K562 (cell line): ENCODE results near the gene WDR18. TPM values are rescaled to one million over a fixed set of nuclear protein-coding genes. Genes with fewer than 3 reads are reported as not detected.

ENCODE experiments used
- CBX5 ChIP-seq: IDR thresholded peaks from 2 replicates; pipeline ENCODE4 v1.6.1; 2014; ENCODE audit warnings: low read depth, borderline replicate concordance
- ELK1 ChIP-seq: sonication (generic); formaldehyde crosslinking; IDR thresholded peaks from 2 replicates; pipeline ENCODE4 v1.8.1; 2022; ENCODE audit warnings: missing genetic modification reagents
- ERF ChIP-seq: fragments of 450-650 bp; formaldehyde crosslinking; IDR thresholded peaks from 2 replicates; pipeline ENCODE4 v1.4.0; 2020; ENCODE audit warnings: mild to moderate bottlenecking, mixed read lengths
- ETS2 ChIP-seq: IDR thresholded peaks from 2 replicates; pipeline ENCODE4 v1.6.1; 2016; ENCODE audit warnings: borderline replicate concordance, missing genetic modification characterization, mild to moderate bottlenecking, moderate library complexity, missing compliant biosample characterization; ENCODE audit not compliant: poor library complexity, severe bottlenecking
- ETV5 ChIP-seq: sonication (generic); formaldehyde crosslinking; IDR thresholded peaks from 2 replicates; pipeline ENCODE4 v1.4.0; 2020; ENCODE audit warnings: low read depth, mild to moderate bottlenecking, missing genetic modification reagents
- HDAC2 ChIP-seq: fragments of 450-650 bp; IDR thresholded peaks from 2 replicates; pipeline ENCODE4 v1.6.1; 2016; ENCODE audit warnings: mild to moderate bottlenecking
- HDGF ChIP-seq: fragments of 450-650 bp; IDR thresholded peaks from 2 replicates; pipeline ENCODE4 v1.6.1; 2016
- HOXB6 ChIP-seq: fragments of 250-450 bp; sonication (Bioruptor Pico); IDR thresholded peaks from 2 replicates; pipeline ENCODE4 v1.5.1; 2022; ENCODE audit warnings: mild to moderate bottlenecking, borderline replicate concordance
- POLR2G ChIP-seq: fragments of 200-400 bp; formaldehyde crosslinking; IDR thresholded peaks from 2 replicates; pipeline ENCODE4 v1.6.1; 2017; ENCODE audit warnings: low read depth, mild to moderate bottlenecking, antibody characterized with exemption, low read length, moderate library complexity
- RAD21 ChIP-seq, 2 experiments: fragments of 250-450 bp in 1 of 2; fragments of 450-650 bp in 1 of 2; sonication (Bioruptor Pico) in 1 of 2; formaldehyde crosslinking in 1 of 2; IDR thresholded peaks in 1 of 2; conservative IDR thresholded peaks in 1 of 2; 2 replicates each; pipeline versions ENCODE4 v1.4.0 to v1.8.0; 2020 to 2022; ENCODE audit warnings: mild to moderate bottlenecking in 2 of 2, moderate library complexity in 1 of 2
- REST ChIP-seq, 2 experiments: fragments of 450-650 bp; formaldehyde crosslinking in 1 of 2; IDR thresholded peaks; 2 replicates each; pipeline versions ENCODE4 v1.4.0 to v1.6.1; 2014 to 2020; ENCODE audit warnings: mild to moderate bottlenecking in 2 of 2, borderline replicate concordance in 1 of 2, low read depth in 1 of 2
- SOX6 ChIP-seq: fragments of 450-650 bp; IDR thresholded peaks from 2 replicates; pipeline ENCODE4 v1.6.1; 2014; ENCODE audit warnings: mild to moderate bottlenecking
- YY1 ChIP-seq, 3 experiments: IDR thresholded peaks; 2 replicates each; pipeline ENCODE4 v1.6.1; 2011; ENCODE audit warnings: low read length in 2 of 3, mild to moderate bottlenecking in 2 of 3, moderate library complexity in 2 of 3, borderline replicate concordance in 1 of 3, control low read depth in 1 of 3, low read depth in 1 of 3; ENCODE audit not compliant: insufficient read depth in 3 of 3, insufficient replicate concordance in 2 of 3, control insufficient read depth in 1 of 3, insufficient read length in 1 of 3; ENCODE audit errors: extremely low read depth in 1 of 3
- ZNF217 ChIP-seq: sonication (generic); formaldehyde crosslinking; IDR thresholded peaks from 2 replicates; pipeline ENCODE4 v1.8.0; 2022; ENCODE audit warnings: mild to moderate bottlenecking, missing genetic modification reagents
- polyA plus RNA-seq, 8 experiments: library from polyadenylated mRNA; depleted of rRNA in 4 of 8; stranded (reverse) in 5 of 8; unstranded in 3 of 8; fragments of >200 nt; fragmentation: Nextera tagmentation in 2 of 8; fragmentation: Illumina TruSeq in 1 of 8; extraction: Ambion mirVana in 2 of 8; extraction: Trizol in 1 of 8; gene quantifications; 2 replicates each; pipeline versions ENCODE4 v1.2.1 to v1.2.3, GENCODE V29; 2011 to 2014; ENCODE audit warnings: inconsistent platforms in 1 of 8, missing spikeins in 1 of 8
- total RNA-seq, 7 experiments: library from RNA; depleted of rRNA in 6 of 7; stranded (reverse); fragments of >200 nt in 6 of 7; fragmentation: Illumina TruSeq in 2 of 7; extraction: Trizol in 2 of 7; gene quantifications; 2 replicates each; pipeline versions ENCODE4 v1.2.1 to v1.2.3, GENCODE V29; 2011 to 2021; ENCODE audit warnings: low replicate concordance in 1 of 7

Gene WDR18
- total and polyA plus RNA-seq, 9 of the 15 experiments (the other 6 are each of a cell fraction or from before 2014, with no cell fraction given) = 0.65 to 181 (median 30.1) TPM

GRCh38 chr19:944171-944567 is 40.0 kb upstream of the WDR18 start (continued):
- TF ChIP-seq REST (IDR thresholded peaks at IDR 0.05; ENCODE audit: borderline replicate concordance) = peak; percentile 13; the same call in 1 of the 2 replicates
- no peak for TF ChIP-seq REST (CRISPR knock-in tag; IDR thresholded peaks at IDR 0.05; ENCODE audit: low read depth)
- peak in 1 of 2 experiments; percentile 23; a peak in 3 of 4 replicates for TF ChIP-seq RAD21 (CRISPR knock-in tag; conservative IDR thresholded peaks at IDR 0.05 in 1 of 2, IDR thresholded peaks at IDR 0.05 in 1 of 2)
- peak; percentile 76 for TF ChIP-seq SOX6
- no peak; the same call in 1 of the 2 replicates for TF ChIP-seq ERF
- TF ChIP-seq CBX5 = peak; percentile 88; the same call in 1 of the 2 replicates
- TF ChIP-seq ZNF217 (CRISPR knock-in tag) = 0 out of 2 replicates have a peak, but pooled peaks have one; percentile 72
- 0 out of 2 replicates have a peak, but pooled peaks have one; percentile 46 for TF ChIP-seq ETV5
- no peak for TF ChIP-seq ETS2
- no peak for TF ChIP-seq HOXB6 (CRISPR knock-in tag)
- TF ChIP-seq YY1 (IDR thresholded peaks at IDR 0.05; ENCODE audit: borderline replicate concordance in 1 of 3, control insufficient read depth in 1 of 3, extremely low read depth in 1 of 3, insufficient read depth in 3 of 3, insufficient read length in 1 of 3, insufficient replicate concordance in 2 of 3, low read depth in 1 of 3, low read length in 2 of 3) = peak in 1 of 3 experiments; percentile 35
- TF ChIP-seq POLR2G = peak; percentile 68
- TF ChIP-seq ELK1 (CRISPR knock-in tag) = no peak
- peak; percentile 73; the same call in 1 of the 2 replicates for TF ChIP-seq HDGF
- TF ChIP-seq HDAC2 = peak; percentile 78; the same call in 1 of the 2 replicates
